GM19328 (cell line): ENCODE data around the gene NUBP2.
A peak's percentile ranks its signal among the peaks of the same experiment; 100 is the strongest.

Experiments
- ATAC-seq: cut with Tn5 transposase; IDR thresholded peaks from one replicate; pipeline ENCODE4 v1.9.1; 2021; ENCODE audit warnings: mild to moderate bottlenecking, moderate library complexity; ENCODE audit not compliant: unreplicated experiment

The NUBP2 gene

DNA sequence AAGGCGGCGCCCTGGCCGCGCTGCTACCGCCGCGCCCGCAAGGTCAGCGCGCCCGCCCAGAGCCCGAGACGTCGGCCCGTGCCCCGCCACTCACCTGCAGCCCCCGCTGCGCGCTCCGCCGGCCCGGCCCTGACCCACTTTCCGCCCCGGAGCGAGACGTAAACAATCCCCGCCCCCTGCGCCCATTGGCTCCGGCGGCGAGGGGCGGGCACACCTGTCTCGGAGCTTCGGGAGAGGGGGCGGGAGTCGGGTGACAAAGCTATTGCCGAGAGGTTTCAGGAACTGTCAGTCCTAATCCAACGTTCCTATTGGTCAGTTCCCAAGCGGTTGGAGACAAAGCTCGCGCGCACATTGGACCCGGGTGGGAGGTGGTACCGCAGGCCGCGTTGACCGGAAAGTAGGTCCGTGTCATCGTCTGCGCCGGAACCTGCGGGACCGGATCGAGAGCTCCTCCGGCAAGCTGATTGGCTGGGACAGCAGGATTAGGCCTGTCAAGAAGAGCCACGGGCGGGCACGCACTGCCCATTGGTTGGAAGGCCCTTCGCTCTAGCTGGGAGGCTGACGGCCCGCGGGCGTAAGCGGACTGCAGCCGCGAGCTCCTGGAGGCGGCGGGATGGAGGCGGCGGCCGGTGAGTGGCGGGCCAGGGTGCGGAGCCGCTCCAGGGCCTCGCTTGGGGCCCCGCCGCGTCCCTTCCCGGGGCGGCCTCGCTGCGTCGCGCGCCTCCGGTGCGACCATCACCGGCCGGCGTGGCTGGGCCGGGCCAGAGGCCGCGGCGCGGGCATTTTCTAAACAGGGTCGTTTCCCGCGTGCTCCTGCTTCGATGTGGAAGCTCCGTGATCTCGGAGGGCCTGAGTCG, at the start of gene NUBP2, which contains the start of gene SPSB3:
NUBP2 (plus strand) TSS at position 553 of the 857 bp plus-strand sequence; CDS start at position 614, 61 bp downstream.
SPSB3 (minus strand) TSS at position 164 of the 857 bp plus-strand sequence. CDS start 1,088 bp downstream, outside the sequence.
- ATAC-seq = peak; percentile 79

DNA sequence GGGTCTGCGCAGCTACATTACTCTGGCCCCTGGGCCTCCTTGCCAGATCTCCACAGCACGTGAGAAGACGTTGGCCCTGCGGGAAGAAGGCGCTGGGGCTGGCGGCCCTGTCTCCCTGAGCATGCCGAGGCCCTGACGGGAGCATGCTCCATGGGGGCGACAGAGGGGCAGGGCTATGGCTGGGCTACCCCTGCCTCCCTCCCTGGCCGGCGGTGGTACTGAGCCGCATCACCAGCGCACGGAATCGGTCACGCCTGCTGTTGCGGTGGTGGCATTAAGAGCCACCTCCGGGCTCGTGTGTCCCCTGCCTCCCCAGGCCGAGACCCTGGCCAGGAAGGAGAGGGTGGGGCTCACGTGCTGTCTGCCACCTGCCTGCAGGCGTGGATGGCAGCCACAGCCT, 48.6 kb upstream of the NUBP2 start:
- no peak for ATAC-seq

DNA sequence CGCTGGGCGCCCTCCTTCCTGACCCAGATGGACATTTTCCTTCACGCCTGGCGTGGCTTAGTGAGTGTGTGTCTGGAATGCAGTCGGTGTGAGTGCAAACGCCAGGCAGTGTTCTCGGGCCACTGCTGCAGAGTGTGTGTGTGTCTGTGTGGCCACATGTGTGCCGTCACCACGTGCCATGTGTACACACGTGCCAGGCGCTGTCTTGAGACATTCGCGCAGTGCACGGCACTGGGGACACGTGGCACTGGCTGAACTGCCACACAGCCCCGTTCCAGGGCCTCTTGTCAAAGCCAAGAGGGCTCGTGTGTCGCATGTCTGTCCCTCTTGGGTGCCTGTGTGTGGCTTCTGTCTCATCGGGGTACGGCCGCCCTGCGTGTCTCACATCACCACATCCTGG, 47.9 kb upstream of the NUBP2 start:
- ATAC-seq = no peak

DNA sequence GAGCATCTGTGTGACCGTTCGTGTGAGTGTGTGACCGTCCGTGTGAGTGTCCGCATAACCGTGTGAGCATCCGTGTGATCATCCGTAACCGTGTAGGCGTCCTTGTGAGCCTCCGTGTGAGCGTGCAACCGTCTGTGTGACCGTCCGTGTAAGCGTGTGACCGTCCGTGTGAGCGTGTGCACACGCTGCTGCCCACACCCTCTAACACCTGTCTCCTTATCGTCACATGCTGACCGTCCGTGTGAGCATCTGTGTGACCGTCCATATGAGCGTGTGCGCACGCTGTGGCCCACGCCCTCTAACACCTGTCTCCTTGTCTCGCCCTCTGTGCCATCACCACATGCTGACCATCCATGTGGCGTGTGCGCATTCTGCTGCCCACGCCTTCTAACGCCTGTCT, 42.5 kb upstream of the NUBP2 start:
- no peak for ATAC-seq

DNA sequence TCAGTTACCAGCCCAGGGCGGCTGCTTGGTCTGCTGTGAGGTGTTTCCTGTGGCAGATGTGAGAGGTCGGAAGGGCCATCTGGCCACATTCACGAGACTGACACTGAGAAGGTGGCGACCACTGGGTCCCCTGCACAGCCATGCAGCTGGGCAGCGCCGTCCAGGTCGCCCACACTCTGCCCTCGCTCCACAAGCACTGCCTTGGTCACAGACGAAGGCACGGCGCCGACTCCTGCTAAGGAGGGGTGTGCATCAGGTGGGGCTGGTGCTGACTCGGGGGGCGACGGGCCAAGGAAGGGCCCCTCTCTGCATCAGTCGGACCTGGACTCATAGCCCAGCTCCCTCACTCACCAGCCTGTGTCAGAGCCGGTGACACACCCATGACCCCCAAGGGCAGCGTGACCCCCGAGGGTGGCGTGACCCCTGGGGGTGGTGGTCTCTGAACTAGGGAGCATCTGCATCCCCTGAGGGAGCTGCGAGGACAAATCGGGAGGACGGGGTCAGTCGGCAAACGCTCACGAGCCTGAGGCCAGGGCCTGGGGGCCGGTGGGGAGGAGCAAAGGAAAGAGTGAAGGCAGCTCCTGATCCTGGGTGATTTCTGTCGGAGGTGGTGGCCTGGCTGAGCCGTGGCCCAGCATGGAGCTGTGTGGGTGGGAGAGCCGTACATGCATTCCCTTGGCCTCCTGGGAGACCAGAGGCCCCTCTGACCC, 41.8 kb upstream of the NUBP2 start:
- ATAC-seq = no peak

GRCh38 chr16:1741553-1742165, 41.1 kb upstream of the NUBP2 start:
- ATAC-seq = no peak

- ATAC-seq = no peak
These were observed 39.1 kb upstream of the NUBP2 start for GRCh38 chr16:1743376-1744337.

DNA sequence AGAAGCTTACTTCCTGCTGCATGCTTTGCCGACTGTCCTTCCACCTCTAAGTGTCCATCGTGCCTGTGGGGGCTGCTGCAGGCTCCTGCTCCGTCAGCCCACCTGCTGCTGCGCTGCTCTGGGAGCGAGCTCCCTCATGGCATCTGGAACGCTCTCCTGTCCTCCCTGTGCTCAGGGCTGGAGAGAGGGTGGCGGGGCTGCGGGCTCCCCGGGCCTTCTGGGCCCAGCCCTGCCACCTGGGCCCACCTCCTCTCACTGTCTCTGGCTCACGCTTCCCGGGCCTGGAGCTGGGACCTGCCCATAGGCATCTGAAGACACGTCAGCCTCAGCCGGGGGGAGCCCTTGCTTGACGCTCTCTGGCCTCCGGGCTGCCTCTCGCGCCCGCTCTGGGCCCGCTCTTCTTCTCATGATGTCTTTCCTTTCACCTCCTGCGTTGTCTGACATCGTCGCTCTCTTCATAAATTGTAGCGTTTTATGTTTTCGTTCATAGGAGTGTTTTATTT, 38.4 kb upstream of the NUBP2 start:
- no peak for ATAC-seq

DNA sequence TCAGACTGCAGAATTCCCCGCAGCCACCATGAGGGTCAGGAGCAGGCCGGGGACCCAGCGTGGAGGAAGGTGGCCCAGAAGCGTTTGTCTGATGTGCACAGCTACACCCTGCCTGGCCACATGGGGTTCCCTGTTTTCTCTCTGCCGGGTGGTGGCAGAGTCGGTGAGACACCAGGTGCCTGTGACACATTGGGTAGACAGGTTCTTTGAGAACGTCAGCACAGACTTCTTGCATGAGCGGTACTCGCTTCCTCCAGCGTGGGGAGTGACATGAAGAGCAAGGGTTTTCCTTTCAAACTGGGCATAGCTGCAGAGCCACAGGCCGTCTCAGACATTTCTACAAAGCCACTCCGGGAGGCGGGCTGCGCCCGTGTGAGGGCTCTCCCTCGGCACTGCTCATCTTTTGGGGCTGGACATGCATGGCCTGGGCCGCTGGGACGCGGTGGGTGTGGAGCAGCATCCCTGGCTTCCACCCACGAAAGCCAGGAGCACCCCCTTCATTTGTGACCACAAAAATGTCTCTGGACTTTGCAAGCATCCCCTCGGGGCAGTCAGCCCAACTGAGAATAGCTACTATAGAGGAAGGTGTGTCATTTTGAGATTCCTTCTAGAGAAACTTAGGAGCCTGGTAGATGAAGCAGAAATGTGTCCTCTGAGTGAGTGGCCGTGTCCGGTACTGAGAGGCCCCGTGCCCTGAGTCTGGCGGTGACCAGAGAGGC, 37.4 kb upstream of the NUBP2 start:
- ATAC-seq = no peak

- no peak for ATAC-seq
These were observed 36.7 kb upstream of the NUBP2 start for GRCh38 chr16:1745900-1746692.

GRCh38 chr16:1746693-1747195, 36.0 kb upstream of the NUBP2 start:
- ATAC-seq = no peak

GRCh38 chr16:1747934-1748333, 34.8 kb upstream of the NUBP2 start:
- ATAC-seq = no peak

- no peak for ATAC-seq
These were observed 33.3 kb upstream of the NUBP2 start for GRCh38 chr16:1749152-1750117.

- no peak for ATAC-seq
These were observed 30.8 kb upstream of the NUBP2 start for GRCh38 chr16:1751946-1752345.

DNA sequence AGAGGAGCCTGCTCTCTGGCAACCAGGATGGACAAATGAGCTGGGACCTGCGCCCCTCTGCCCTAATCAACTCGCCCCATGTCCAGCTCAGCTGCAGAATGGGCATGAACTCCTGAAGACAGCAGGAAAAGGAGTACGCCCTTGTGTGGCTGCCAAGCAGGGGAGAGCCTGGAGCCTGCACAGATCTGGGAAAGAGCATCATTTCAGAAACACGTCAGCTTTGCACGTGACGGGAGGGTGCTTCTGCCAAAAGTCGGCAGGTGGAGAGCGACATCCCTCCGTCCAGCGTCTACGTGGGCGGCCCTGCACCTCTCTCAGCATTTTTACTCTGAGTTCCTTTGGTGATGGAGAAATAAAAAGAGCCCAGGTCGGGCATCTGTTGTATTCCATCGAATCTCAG, 29.9 kb upstream of the NUBP2 start:
- no peak for ATAC-seq

- no peak for ATAC-seq
These were observed 28.6 kb upstream of the NUBP2 start for GRCh38 chr16:1754204-1754603.

GRCh38 chr16:1757714-1758461, 24.9 kb upstream of the NUBP2 start:
- ATAC-seq = no peak
